SK-MEL-5 (cell line): ENCODE data around the gene LANCL1. TPM values are rescaled to one million over a fixed set of nuclear protein-coding genes. Genes with fewer than 3 reads are reported as not detected.
A peak's percentile ranks its signal among the peaks of the same experiment; 100 is the strongest.

Source experiments
- DNase-seq: peaks from one replicate; pipeline ENCODE4 v3.0.0-alpha.2; 2016; ENCODE audit warnings: low read depth, low spot score
- in situ Hi-C: cut with HindIII; loops from 2 replicates; pipeline ENCODE4 v1.10.0; 2016; ENCODE audit warnings: low sequenced_read_pairs, high pct_unique_total_duplicates, low pct_unique_long_range_greater_than_20kb
- polyA plus RNA-seq, 2 experiments: library from polyadenylated mRNA; depleted of rRNA; stranded (reverse); fragments of >200 nt; gene quantifications; 2 replicates each; pipeline ENCODE4 v1.2.3, GENCODE V29; 2015
- total RNA-seq: library from RNA; depleted of rRNA; stranded (reverse); fragments of >200 nt; shearing (Covaris generic); gene quantifications from 2 replicates; pipeline ENCODE4 v1.2.3, GENCODE V29; 2014; rRNA removed

Gene LANCL1, protein sequence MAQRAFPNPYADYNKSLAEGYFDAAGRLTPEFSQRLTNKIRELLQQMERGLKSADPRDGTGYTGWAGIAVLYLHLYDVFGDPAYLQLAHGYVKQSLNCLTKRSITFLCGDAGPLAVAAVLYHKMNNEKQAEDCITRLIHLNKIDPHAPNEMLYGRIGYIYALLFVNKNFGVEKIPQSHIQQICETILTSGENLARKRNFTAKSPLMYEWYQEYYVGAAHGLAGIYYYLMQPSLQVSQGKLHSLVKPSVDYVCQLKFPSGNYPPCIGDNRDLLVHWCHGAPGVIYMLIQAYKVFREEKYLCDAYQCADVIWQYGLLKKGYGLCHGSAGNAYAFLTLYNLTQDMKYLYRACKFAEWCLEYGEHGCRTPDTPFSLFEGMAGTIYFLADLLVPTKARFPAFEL
- 32.7 and 35.2 TPM in 2 replicates for total RNA-seq
- polyA plus RNA-seq (2015; cell fraction: cytosol; rRNA removed): 50.8 and 63.7 TPM in 2 replicates
- polyA plus RNA-seq (2015; cell fraction: nucleus; rRNA removed): 53.2 and 60.1 TPM in 2 replicates

DNA sequence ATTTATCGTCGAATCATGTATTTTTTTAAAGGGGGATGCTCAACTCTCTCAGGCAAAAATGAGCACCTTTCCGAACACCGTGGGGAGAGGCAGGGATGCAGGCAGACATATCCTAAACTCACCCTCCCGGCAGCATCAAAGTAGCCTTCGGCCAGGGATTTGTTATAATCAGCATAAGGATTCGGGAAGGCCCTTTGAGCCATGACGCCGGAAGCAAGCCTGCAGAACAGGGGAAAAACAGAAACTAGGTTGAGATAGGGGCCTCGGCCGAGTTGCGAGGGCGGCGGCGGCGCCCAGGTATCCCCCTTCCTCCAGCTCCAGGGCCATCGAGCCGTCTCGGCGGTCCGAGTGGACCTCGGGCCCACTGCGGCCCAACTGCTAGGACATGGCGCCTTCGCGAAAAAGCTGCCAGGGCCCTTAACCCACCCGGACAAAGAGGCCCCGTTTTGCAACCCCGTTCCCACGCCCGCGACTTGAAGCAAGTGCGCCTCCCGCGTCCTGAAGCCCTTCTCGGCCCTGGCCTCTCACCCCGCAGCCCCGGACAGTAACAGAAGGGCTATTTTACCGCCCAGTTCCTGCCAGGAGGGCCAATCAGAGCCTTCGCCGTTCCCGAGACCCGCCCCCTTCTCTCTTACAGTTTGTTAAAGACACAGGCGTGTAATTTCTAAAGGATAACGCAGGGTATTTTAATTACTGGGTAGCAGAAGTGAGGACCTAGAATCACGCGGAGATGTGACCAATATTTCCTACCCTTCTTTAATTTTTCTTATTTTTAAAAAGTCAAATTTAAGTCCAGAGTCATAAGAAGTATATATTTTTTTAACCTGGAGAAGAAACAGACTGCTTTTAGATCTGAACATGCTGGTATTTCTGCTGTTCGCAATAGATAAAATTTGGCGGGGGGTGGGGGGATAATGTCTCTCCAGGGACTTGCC lies at the start of gene LANCL1:
LANCL1 (minus strand) TSS at position 566 of the 935 bp plus-strand sequence; CDS start at position 203, 363 bp downstream.
- DNase-seq: peak; percentile 90
- in situ Hi-C loops: no loop called here

GRCh38 chr2:210524533-210524932 lies 48.0 kb upstream of the LANCL1 start:
- in situ Hi-C loops: no loop called here
- no peak for DNase-seq

DNA sequence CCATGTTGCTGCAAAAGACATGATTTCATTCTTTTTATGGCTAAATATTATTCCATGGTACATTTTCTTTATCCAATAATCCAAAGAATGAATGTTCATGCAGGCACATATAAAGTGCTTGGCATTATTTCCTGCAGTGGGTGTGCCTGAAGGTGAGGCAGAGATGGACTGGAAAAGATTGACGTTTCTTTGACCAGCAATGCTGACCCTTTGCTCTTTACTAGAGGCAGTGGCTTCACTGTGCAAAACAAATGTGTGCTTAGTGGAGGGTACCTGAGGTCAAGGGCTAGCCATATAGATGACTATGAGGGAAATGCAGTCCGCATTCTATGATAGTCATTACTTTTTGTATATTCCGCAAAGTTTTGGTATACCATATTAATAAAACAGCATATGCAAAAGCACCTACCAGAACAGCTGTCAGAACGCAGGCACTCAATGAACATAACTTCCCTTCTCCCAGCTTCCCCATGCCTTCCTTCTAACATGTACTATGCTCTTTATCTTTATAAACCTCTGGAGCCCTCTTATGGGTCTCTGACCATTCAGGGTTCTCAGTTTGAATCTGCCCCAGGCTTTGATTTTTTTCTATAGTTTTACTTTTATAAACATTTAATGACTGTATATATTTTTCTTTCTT lies 47.2 kb upstream of the LANCL1 start:
- in situ Hi-C loops: no loop called here
- no peak for DNase-seq

DNA sequence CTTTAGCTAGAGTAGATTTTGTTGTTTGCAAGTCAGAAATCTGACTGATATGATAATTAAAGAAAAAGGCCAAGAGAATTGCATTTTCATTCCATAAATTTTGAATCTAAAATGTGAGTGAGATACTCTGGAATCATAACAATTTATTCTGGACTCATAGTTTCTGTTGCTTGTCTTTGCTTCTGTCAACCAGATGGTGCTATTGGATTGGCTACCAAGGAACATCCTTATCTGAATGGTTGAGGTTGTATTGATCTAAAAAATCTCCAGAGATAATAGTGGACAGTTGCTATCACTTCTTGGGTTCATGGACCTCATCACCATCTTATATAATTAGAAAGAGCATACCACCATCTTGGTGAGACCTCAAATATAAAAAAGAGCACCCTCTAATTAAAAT lies 45.8 kb upstream of the LANCL1 start:
- in situ Hi-C loops: no loop called here
- DNase-seq: peak; percentile 17

DNA sequence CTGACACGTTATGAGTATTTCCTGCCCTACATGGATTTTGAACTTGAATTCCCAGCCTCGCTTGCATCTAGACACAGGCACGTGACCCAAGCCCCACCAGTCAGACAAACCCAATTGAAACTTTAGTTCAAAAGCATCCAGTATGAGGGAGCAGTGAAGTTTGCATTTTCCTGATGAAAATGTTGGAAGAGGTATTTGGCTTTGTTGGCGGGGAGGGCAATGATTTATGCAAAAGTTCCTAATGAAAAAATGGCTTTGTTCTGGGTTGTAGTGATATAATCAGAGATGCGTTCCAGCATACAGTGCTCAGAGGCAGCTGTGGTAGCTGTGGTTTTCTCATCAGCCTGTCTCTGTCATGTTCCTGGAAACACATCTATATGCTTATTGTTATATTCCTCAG lies 43.0 kb upstream of the LANCL1 start:
- in situ Hi-C loops: no loop called here
- peak; percentile 82 for DNase-seq

- DNase-seq: no peak
- in situ Hi-C loops: no loop called here
Observed at GRCh38 chr2:210517264-210517663, 40.7 kb upstream of the LANCL1 start.

DNA sequence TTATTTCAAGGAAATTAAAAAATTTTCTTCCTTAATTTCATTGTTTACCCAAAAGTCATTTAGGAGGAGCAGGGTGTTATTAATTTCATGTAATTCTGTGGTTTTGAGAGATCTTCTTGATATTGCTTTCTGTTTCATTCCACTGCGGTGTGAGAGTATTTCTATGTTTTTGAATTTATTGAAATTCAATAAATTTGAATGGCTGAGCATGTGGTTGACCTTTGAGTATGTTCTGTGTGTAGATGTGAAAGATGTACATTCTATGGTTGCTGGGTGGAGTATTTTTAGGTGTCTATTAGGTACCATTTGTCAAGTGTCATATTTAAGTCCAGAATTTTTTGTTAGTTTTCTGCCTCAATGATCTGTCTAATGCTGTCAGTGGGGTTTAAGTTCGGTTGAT lies 39.4 kb upstream of the LANCL1 start:
- DNase-seq: no peak
- in situ Hi-C loops: no loop called here

DNA sequence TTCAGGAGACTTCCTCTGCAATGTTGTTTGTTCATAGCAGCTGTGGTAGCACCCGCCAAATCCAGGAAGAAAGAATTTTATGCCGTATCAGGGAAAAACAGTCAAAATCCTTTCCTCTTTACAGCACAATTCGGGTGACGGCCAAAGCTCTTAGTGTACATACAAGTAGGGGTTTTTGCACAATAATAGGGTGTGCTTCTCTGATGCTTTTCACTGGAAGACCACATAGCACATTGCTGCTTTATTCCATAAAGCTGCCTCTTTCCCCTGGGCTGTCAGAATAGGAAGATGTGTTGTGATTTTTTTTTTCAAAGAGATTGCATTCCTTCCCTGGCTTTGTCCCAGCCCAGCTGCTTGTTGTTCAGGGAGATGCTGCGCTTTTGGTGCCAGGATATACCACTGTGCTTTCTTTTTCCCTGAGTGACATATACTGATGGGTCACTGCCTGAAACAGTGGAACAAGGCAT lies 27.2 kb upstream of the LANCL1 start:
- no peak for DNase-seq
- in situ Hi-C loops: no loop called here

DNA sequence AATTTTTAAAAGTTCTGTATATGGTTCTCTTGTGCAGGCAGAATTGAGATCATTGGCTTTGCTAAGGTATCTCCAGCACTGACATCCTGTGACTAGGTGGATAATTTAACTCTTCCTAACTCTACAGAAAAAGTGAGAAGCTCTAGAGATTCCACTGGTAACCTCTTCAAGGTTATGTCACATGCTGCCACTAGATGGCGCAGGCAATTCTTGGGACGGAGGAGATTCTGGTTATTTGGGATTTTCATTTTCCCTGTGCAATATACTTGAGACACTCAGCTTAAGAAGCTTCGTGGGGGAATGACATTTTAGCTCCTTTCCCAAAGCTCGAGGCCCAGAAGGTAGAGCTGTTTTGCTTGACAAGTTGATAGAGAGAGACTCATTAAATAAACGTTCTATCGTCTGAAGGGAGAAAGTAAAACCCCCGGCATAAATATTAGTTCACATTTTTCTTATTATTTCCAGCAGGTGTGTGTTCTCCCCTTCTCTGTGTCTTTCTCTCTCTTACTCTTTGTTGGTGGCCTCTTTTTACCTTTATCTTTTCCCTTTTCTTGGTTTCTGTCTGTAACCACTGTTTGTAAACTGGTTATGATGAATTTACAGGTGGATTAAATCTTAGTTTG lies 26.6 kb upstream of the LANCL1 start:
- DNase-seq: peak; percentile 69
- in situ Hi-C loops: no loop called here

- no peak for DNase-seq
- in situ Hi-C loops: no loop called here
Observed at GRCh38 chr2:210496512-210496911, 20.0 kb upstream of the LANCL1 start.

- no peak for DNase-seq
- in situ Hi-C loops: no loop called here
Observed at GRCh38 chr2:210493528-210493927, 17.0 kb upstream of the LANCL1 start.

DNA sequence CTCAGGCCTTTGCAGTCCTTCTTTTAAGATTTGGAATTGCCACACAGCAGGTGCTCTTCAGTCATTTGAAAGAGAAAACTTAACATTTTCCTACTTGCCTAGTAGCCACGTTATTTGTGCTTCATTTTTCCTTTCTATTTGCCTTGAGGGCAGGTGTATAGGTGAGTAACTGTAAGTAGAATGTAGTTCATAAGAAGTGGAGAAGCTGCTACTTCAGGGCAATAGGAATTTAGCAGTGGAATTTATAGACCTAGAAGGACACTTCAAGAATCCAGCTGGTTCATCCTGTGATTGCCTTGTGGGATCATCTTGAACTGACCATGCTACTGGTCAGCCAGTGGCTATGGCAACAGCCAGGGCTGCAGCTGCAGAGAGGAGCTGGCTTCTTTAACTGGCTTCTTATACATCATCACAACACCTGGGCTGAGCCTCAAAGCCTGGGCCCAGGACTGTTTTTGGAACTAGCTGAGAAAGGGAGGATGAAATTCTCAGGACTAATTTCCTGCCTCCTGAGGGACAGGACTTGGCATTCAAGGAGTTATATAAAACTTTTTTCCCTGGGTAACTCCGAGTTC lies 5.1 kb upstream of the LANCL1 start:
- no peak for DNase-seq
- in situ Hi-C loops: no loop called here

DNA sequence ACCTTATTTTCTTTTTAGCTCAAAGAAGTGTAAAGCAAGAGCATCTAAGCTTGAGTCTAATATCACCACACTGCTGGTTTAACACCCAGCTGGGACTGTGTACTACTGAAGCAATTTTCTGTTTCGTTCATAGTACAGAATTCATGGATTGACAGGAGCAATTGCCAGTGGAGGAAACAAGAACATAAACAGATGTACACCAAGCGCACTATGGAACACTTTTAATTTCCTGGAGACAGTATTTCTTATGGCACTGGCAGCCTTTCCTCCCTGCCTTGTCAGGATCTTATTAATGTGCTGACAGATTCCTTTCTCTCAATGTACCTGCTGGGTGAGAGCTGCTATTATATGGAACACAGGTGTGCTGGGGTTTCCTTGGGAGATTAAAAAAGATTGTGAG lies 4.2 kb upstream of the LANCL1 start:
- in situ Hi-C loops: no loop called here
- no peak for DNase-seq

DNA sequence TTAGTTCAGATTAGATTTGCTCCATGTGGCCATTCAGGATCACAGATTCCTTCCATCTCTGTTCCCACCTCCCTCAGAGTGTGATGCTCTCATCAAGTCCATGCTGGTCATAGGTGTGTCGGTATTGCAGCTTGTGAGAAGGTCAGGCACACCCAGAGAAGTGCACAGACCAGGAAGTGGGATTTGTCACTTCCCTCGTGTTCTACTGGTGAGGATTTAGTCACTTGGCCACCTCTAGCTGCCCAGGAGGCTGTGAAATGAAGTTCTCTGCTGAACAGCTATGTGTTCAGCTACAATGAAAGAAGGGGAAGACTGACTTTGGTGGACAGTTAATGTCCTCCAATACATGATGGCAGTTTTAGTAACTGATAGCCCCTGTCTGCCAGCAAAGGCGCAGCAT lies 3.5 kb upstream of the LANCL1 start:
- in situ Hi-C loops: no loop called here
- no peak for DNase-seq

GRCh38 chr2:210478661-210479060 lies 2.1 kb upstream of the LANCL1 start:
- no peak for DNase-seq
- in situ Hi-C loops: no loop called here

GRCh38 chr2:210477496-210477895 lies 937 bp upstream of the LANCL1 start:
- in situ Hi-C loops: no loop called here

GRCh38 chr2:210475706-210476105 lies 853 bp downstream of the LANCL1 start:
- in situ Hi-C loops: no loop called here

More at GRCh38 chr2:210477496-210477895, 937 bp upstream of the LANCL1 start:
- DNase-seq: peak; percentile 67

More at GRCh38 chr2:210475706-210476105, 853 bp downstream of the LANCL1 start:
- no peak for DNase-seq
